Thyroid gland (tissue), 4 donors: Measurements from ENCODE around the gene SASH1.

Experiments used
- POLR2A ChIP-seq, 2 donors: fragments of 450-650 bp; IDR thresholded peaks; one replicate each; pipeline ENCODE4 v1.6.1; 2017; ENCODE audit warnings: antibody characterized with exemption in 2 of 2, mild to moderate bottlenecking in 2 of 2, moderate library complexity in 1 of 2
- TF ChIP-seq, protein P1 (sequence below), 6 experiments: fragments of 200-600 bp in 3 of 6; fragments of 450-650 bp in 3 of 6; sonication (generic) in 3 of 6; IDR thresholded peaks; one replicate each; pipeline ENCODE4 v1.5.1; 2016 to 2019; ENCODE audit warnings: antibody characterized with exemption in 6 of 6, mild to moderate bottlenecking in 2 of 6, inconsistent platforms in 1 of 6, moderate library complexity in 1 of 6

DNA sequence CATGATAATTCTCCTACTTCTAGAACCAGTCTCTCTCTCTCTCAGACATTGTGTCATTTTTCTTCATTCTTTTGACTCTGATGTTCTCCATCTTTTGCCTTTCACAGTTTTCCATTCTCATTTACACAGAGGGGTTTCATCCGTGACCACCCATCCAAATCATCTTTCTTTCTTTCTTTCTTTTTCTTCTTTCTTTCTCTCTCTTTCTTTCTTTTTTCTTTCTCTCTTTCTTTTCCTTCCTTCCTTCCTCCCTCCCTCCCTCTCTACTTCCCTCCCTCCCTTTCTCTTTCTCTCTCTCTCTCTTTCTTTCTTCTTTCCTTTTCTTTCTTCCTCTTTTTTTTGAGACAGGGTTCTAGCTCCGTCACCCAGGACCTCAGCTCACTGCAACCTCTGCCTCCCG lies 19.9 kb upstream of the SASH1 start:
- TF ChIP-seq, protein P1, sequence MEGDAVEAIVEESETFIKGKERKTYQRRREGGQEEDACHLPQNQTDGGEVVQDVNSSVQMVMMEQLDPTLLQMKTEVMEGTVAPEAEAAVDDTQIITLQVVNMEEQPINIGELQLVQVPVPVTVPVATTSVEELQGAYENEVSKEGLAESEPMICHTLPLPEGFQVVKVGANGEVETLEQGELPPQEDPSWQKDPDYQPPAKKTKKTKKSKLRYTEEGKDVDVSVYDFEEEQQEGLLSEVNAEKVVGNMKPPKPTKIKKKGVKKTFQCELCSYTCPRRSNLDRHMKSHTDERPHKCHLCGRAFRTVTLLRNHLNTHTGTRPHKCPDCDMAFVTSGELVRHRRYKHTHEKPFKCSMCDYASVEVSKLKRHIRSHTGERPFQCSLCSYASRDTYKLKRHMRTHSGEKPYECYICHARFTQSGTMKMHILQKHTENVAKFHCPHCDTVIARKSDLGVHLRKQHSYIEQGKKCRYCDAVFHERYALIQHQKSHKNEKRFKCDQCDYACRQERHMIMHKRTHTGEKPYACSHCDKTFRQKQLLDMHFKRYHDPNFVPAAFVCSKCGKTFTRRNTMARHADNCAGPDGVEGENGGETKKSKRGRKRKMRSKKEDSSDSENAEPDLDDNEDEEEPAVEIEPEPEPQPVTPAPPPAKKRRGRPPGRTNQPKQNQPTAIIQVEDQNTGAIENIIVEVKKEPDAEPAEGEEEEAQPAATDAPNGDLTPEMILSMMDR (IDR thresholded peaks at IDR 0.05) = no peak
- no peak for TF ChIP-seq POLR2A (IDR thresholded peaks at IDR 0.05)
